Smooth muscle cell (in vitro differentiated cells): ENCODE measurements around the gene CPS1. TPM values are rescaled to one million over a fixed set of nuclear protein-coding genes. Genes with fewer than 3 reads are reported as not detected.

Experiments
- DNase-seq: peaks from one replicate; lab custom pipeline; 2025; ENCODE audit not compliant: unreplicated experiment; lab: John Stamatoyannopoulos, UW
- H2AFZ ChIP-seq: fragments of 200-600 bp; sonication (generic); 2 replicates; pipeline ENCODE4 v1.6.0; 2016; ENCODE audit warnings: antibody characterized with exemption, low read depth, mild to moderate bottlenecking
- H3F3A ChIP-seq: fragments of 200-600 bp; sonication (generic); 2 replicates; pipeline ENCODE4 v1.6.0; 2017; ENCODE audit warnings: antibody characterized with exemption, low read depth
- H3K27ac ChIP-seq: fragments of 200-600 bp; sonication (generic); 2 replicates; pipeline ENCODE4 v1.5.1; 2016; ENCODE audit warnings: low read depth, mild to moderate bottlenecking
- H3K27me3 ChIP-seq: fragments of 200-600 bp; sonication (generic); 2 replicates; pipeline ENCODE4 v1.6.1; 2016; ENCODE audit warnings: low read depth, mild to moderate bottlenecking
- H3K36me3 ChIP-seq: fragments of 200-600 bp; sonication (generic); 2 replicates; pipeline ENCODE4 v1.5.1; 2016; ENCODE audit warnings: low read depth
- H3K4me1 ChIP-seq: fragments of 200-600 bp; sonication (generic); 2 replicates; pipeline ENCODE4 v1.5.1; 2016; ENCODE audit warnings: low read depth
- H3K4me2 ChIP-seq: fragments of 200-600 bp; sonication (generic); 2 replicates; pipeline ENCODE4 v1.6.0; 2016; ENCODE audit warnings: mild to moderate bottlenecking
- H3K4me3 ChIP-seq: fragments of 200-600 bp; sonication (generic); 2 replicates; pipeline ENCODE4 v1.5.1; 2016; ENCODE audit warnings: mild to moderate bottlenecking
- H3K79me2 ChIP-seq: fragments of 200-600 bp; sonication (generic); 2 replicates; pipeline ENCODE4 v1.6.0; 2016; ENCODE audit warnings: low read depth, mild to moderate bottlenecking
- H3K9ac ChIP-seq: fragments of 200-600 bp; sonication (generic); 2 replicates; pipeline ENCODE4 v1.6.0; 2016; ENCODE audit warnings: low read depth
- H3K9me3 ChIP-seq: fragments of 200-600 bp; sonication (generic); replicated peaks from 2 replicates; pipeline ENCODE4 v1.5.1; 2016; ENCODE audit warnings: low read depth
- H4K20me1 ChIP-seq: fragments of 200-600 bp; sonication (generic); 2 replicates; pipeline ENCODE4 v1.6.0; 2016; ENCODE audit warnings: low read depth
- WGBS: methylation state at CpG from one replicate; pipeline ENCODE4 v1.1.7; 2016; ENCODE audit warnings: low lambda C conversion rate; 5-methylcytosine and 5-hydroxymethylcytosine counted together
- polyA plus RNA-seq: library from polyadenylated mRNA; unstranded; fragments of >200 nt; fragmentation: Nextera tagmentation; extraction: Ambion mirVana; gene quantifications from 2 replicates; pipeline ENCODE4 v1.2.1, GENCODE V29; 2016
- total RNA-seq: library from RNA; depleted of rRNA; stranded (reverse); fragments of >200 nt; gene quantifications from 2 replicates; pipeline ENCODE4 v1.2.3, GENCODE V29; 2014
- TF ChIP-seq, protein P1 (sequence below): fragments of 200-600 bp; sonication (generic); IDR thresholded peaks from 2 replicates; pipeline ENCODE4 v1.5.1; 2017; ENCODE audit warnings: borderline replicate concordance, mild to moderate bottlenecking, antibody characterized with exemption; ENCODE audit not compliant: insufficient read depth, poor library complexity, severe bottlenecking

The CPS1 gene
- total and polyA plus RNA-seq, 2 experiments from 2014 or later = 0.63 to 8.3 TPM

DNA sequence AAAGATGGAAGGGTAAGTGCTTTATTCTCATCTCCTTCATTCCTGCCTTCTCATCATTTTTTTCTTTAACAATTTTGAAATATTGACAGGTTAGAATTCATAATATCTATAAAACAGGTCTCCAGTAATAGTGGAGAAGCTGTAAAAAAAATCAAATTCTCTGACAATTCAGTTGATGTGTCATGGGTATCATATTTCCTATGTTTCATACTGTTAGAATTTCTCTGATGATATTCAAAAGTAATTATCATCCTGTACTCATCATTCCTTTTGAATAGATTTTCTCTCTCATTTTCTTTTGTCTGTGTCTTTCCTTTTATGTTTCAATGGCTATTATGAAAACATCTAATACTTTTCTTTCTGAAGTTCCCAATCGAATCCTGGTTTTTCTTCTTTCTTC lies 97.7 kb downstream of the CPS1 start:
- no peaks in the 10 kb centered on the region for H3K4me1 ChIP-seq
- no peaks in the 10 kb centered on the region for H3K27me3 ChIP-seq
- H2AFZ ChIP-seq = no peak overlapping the region
- H3K4me2 ChIP-seq = no peak overlapping the region
- no peaks in the 10 kb centered on the region for H3K36me3 ChIP-seq
- H3K79me2 ChIP-seq = no peaks in the 10 kb centered on the region
- WGBS = 89% methylated on average over 1 of the region's 1 CpG
- no peak overlapping the region for H3K9ac ChIP-seq
- H3K4me3 ChIP-seq = no peak overlapping the region
- TF ChIP-seq, protein P1, sequence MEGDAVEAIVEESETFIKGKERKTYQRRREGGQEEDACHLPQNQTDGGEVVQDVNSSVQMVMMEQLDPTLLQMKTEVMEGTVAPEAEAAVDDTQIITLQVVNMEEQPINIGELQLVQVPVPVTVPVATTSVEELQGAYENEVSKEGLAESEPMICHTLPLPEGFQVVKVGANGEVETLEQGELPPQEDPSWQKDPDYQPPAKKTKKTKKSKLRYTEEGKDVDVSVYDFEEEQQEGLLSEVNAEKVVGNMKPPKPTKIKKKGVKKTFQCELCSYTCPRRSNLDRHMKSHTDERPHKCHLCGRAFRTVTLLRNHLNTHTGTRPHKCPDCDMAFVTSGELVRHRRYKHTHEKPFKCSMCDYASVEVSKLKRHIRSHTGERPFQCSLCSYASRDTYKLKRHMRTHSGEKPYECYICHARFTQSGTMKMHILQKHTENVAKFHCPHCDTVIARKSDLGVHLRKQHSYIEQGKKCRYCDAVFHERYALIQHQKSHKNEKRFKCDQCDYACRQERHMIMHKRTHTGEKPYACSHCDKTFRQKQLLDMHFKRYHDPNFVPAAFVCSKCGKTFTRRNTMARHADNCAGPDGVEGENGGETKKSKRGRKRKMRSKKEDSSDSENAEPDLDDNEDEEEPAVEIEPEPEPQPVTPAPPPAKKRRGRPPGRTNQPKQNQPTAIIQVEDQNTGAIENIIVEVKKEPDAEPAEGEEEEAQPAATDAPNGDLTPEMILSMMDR = no peak
- H4K20me1 ChIP-seq = no peaks in the 10 kb centered on the region
- no peaks in the 10 kb centered on the region for H3K9me3 ChIP-seq
- no peaks in the 10 kb centered on the region for H3F3A ChIP-seq
- H3K27ac ChIP-seq = no peak overlapping the region
- no peak for DNase-seq

DNA sequence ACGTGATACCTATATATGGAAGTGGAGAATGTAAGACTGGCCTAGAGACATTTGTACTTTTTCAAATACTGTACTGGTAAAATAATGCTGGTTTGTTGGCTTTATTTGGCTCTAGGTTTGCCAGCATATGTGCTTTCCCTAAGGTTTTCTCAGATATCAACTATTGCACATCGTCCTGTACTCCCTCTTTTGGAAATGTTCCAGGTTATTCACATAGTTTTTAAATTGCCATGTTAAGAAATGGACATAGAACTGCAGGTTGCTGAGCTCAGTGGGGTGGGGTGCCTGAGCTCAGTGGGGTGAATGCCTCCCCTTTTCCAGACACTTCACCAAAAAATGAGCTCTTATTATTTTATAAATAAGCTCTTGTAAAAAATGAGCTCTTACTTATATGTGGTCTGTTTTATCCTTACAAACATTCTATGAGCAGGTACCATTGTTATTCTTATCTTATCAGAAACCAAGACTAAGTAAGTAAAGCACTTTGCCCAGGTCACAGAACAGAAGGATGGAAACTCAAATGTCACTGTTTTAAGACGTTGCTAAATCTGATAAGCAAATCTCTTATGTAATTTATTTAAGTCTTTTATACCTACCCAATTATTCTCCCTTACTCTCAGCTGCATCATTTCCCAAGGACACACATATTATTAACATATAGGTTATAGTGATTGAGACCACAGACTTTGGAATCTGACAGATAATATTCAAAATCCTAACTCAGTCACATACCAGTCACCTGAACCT lies 99.0 kb downstream of the CPS1 start:
- no peaks in the 10 kb centered on the region for H3K27me3 ChIP-seq
- 61% methylated on average over 3 of the region's 3 CpGs for WGBS

DNA sequence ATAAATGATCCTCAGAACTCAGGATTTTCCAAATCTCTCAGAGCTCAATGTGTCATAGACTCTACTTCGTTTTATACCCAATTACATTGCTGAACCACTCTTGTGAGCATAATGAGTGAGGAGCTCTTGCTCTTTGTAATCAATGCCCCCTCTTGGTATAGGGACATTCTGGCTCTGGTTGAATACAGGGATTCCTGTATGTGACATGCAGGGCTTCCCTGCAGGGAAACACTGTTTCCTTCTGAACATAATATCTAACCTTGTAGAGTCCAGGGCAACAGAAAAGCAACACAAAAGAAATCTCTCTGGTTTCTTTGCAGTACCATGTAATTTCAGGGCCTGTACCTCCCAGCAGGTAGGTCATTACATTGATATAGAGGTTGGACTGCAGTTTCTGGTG lies 101.5 kb downstream of the CPS1 start:
- peaks cover 5% of the 10 kb centered on the region for H3K36me3 ChIP-seq

More for the DNA sequence above, 99.0 kb downstream of the CPS1 start:
- Histone ChIP-seq H3K79me2 (no peaks in the 10 kb centered on the region), H3K4me3 (no peak overlapping the region), H3K36me3 (peaks cover 2% of the 10 kb centered on the region), H3K4me1 (no peaks in the 10 kb centered on the region), H3K9me3 (peaks cover under 1% of the 10 kb centered on the region), H3F3A (no peaks in the 10 kb centered on the region), H3K9ac (no peak overlapping the region), H3K4me2 (no peak overlapping the region), H2AFZ (no peak overlapping the region), H3K27ac (no peak overlapping the region), H4K20me1 (no peaks in the 10 kb centered on the region)
- DNase-seq = no peak
- TF ChIP-seq, protein P1 = no peak

More for the DNA sequence above, 101.5 kb downstream of the CPS1 start:
- Histone ChIP-seq H3K4me3 (no peak overlapping the region), H4K20me1 (no peaks in the 10 kb centered on the region), H3K4me1 (no peaks in the 10 kb centered on the region), H3K27ac (no peak overlapping the region), H3K4me2 (no peak overlapping the region), H3F3A (no peaks in the 10 kb centered on the region), H3K9me3 (peaks cover 5% of the 10 kb centered on the region), H3K9ac (no peak overlapping the region), H2AFZ (no peak overlapping the region), H3K79me2 (no peaks in the 10 kb centered on the region), H3K27me3 (no peaks in the 10 kb centered on the region)
- WGBS = 78% methylated on average over 1 of the region's 1 CpG
- TF ChIP-seq, protein P1 = no peak
- no peak for DNase-seq
